ENCODE results near the gene ALDOA. TPM values are rescaled to one million over a fixed set of nuclear protein-coding genes. Genes with fewer than 3 reads are reported as not detected.

Gene ALDOA
- total RNA-seq, 1 donor from 2014 or later = 2,037 TPM

DNA sequence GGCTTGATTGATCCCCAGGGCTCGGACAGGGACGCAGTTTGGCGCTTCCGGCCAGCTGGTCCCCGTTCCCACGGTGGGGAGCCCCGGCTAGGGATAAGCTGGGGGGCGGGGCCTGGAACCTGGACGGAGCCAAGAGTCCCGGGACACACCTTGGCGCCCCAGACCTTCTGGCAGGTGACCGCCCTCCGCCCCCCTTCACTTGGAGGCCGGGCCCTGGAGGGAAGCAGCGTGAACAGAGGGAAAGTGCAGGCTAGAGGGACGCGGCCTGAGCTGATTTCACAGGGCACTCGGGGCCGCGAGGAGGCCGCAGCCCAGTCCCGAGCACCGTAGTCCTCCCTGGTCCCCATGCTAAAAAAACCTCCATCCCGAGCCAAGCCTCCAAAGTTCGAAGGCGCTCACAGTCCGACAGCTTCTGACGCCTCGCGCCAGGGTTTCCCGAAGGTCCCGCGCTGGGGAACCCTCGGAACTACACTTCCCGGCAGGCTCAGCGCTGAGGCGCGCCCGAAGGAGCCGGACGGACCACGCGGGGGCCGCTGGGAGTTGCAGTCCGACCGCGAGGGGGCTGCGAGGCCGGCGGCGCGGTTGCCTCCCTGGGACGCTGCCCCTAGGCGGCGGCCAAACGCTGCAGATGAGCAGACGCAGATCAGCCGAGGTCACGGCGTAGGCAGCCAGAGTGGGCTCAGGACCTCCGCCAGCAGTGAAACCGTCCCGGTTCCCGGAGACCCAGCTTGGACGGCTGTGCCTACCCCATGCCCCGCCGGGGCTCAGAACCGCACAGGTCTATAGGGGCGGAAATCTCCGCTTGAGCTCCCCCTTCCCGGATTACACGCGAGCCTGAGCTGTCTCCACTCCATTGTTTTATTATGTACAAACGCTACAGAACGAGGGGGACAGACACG lies 26.2 kb downstream of the ALDOA start, which contains the start of gene TBX6:
TBX6 (minus strand) TSS at position 451 of the 899 bp plus-strand sequence. CDS start 731 bp downstream, outside the sequence.
- DNase-seq (ENCODE audit: low spot score) = peak; percentile 92
- peaks cover 32% of the 10 kb centered on the region for H3K36me3 Mint-ChIP-seq (ENCODE audit: low read depth)
- no peaks in the 10 kb centered on the region for H3K27me3 Mint-ChIP-seq (ENCODE audit: low read depth)
- peaks cover 37% of the 10 kb centered on the region for H3K4me1 Mint-ChIP-seq (ENCODE audit: low read depth)
- H3K9me3 Mint-ChIP-seq = peaks cover 3% of the 10 kb centered on the region
- H3K27ac Mint-ChIP-seq = peak within 1 kb of the TSS; percentile 97
- intact Hi-C loops (cut with micrococcal nuclease) = loop anchor here (1.0 to 10.0 kb wide), 4 partner anchors 17 to 567 kb away; partner anchors contain the start of genes ALDOA, FBRS, PPP4C and ZNF771
- peak within 1 kb of the TSS; percentile 88 for H3K4me3 Mint-ChIP-seq (ENCODE audit: low read depth)

DNA sequence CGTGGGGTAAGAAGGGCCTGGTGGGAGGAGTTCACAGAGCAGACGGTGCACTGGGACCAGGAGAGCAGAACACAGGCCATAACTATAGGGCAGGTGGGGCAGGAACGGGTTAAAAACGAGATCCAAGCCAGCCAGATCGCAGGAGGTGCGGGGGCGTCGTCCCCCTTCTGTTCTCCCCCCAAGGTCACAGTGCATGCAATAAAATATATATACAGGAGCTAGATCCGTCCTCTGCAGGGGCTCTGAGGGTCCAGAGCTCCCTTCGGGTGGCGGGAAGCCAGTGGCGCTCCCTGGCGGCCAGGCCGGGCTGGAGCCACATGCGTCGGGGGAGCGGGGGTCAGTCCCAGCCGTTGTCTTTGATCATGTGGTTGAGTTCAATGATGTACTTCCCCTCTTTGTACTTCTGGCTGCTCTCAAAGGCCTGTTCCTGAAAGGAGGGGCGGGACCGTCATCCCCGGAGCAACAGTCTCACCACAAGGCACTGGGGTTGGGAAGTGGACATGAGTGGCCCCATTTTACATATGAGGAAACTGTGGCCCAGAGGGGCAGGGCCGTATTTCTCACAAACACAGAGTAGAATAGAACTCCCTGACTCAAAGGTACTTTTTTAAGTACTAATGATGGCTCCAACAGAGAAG lies 26.9 kb downstream of the ALDOA start:
- no peaks in the 10 kb centered on the region for H3K27me3 Mint-ChIP-seq (ENCODE audit: low read depth)
- peak overlapping the region; percentile 88 for H3K4me3 Mint-ChIP-seq (ENCODE audit: low read depth)
- DNase-seq (ENCODE audit: low spot score) = peak; percentile 73
- H3K9me3 Mint-ChIP-seq = peaks cover 11% of the 10 kb centered on the region
- H3K27ac Mint-ChIP-seq = peak overlapping the region; percentile 97
- H3K4me1 Mint-ChIP-seq (ENCODE audit: low read depth) = peaks cover 37% of the 10 kb centered on the region
- peaks cover 34% of the 10 kb centered on the region for H3K36me3 Mint-ChIP-seq (ENCODE audit: low read depth)
- intact Hi-C loops (cut with micrococcal nuclease) = loop anchor here (1.0 to 10.0 kb wide), 4 partner anchors 18 to 566 kb away; partner anchors contain the start of genes ALDOA, FBRS, PPP4C and ZNF771

DNA sequence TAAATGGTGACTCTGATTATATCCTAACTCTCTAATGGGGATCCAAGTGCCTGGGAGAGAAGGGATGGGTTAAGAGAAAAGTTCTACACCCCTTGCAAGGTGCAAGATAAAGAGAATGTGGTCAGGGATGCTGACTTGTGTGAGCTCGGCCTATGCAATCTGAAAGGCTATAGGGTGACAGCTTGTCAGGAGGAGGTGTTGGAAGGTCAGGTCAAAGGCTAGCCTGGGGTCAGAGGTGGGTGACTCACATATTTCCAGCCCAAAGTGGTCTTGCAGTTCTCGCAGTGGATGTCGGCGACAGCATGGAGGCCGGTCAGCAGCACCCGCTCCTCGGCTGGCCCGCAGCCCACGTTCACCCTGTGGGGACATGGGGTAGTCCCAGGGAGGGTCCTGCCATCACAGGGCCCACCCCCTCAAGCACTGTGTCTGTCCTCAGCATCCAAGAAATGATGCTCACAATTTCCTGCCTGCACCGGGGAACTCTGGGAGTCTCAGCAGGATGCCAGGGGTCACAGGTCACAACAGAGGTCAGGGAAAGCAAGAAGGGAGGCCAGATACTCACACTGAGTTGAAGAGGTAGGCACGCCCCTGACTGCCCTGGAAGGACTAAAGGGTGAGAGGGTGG lies 29.1 kb downstream of the ALDOA start:
- H3K4me3 Mint-ChIP-seq (ENCODE audit: low read depth) = peak overlapping the region; percentile 84
- peaks cover 41% of the 10 kb centered on the region for H3K36me3 Mint-ChIP-seq (ENCODE audit: low read depth)
- no peak for DNase-seq (ENCODE audit: low spot score)
- H3K4me1 Mint-ChIP-seq (ENCODE audit: low read depth) = peaks cover 34% of the 10 kb centered on the region
- H3K27ac Mint-ChIP-seq = peak overlapping the region; percentile 71
- H3K9me3 Mint-ChIP-seq = peaks cover 24% of the 10 kb centered on the region
- H3K27me3 Mint-ChIP-seq (ENCODE audit: low read depth) = no peaks in the 10 kb centered on the region
- intact Hi-C loops (cut with micrococcal nuclease) = loop anchor here (10.0 kb wide), 1 partner anchor 310 kb away; the partner anchor contains the start of gene ZNF771

GRCh38 chr16:30095166-30096078 lies 29.9 kb downstream of the ALDOA start:
- Mint-ChIP-seq H3K9me3 (peaks cover 24% of the 10 kb centered on the region), H3K4me3 (ENCODE audit: low read depth) (peak overlapping the region; percentile 84), H3K27ac (peak overlapping the region; percentile 86), H3K4me1 (ENCODE audit: low read depth) (peaks cover 27% of the 10 kb centered on the region), H3K27me3 (ENCODE audit: low read depth) (no peaks in the 10 kb centered on the region), H3K36me3 (ENCODE audit: low read depth) (peaks cover 41% of the 10 kb centered on the region)
- no peak for DNase-seq (ENCODE audit: low spot score)
- intact Hi-C loops (cut with micrococcal nuclease) = loop anchor here (1.0 to 10.0 kb wide), 2 partner anchors 20 to 309 kb away; partner anchors contain the start of genes PPP4C and ZNF771

- intact Hi-C loops (cut with micrococcal nuclease) = loop anchor here (1.0 to 10.0 kb wide), 2 partner anchors 21 to 309 kb away; partner anchors contain the start of genes PPP4C and ZNF771
- Mint-ChIP-seq H3K27me3 (ENCODE audit: low read depth) (no peaks in the 10 kb centered on the region), H3K4me1 (ENCODE audit: low read depth) (peaks cover 24% of the 10 kb centered on the region), H3K36me3 (ENCODE audit: low read depth) (peaks cover 41% of the 10 kb centered on the region), H3K9me3 (peaks cover 24% of the 10 kb centered on the region), H3K4me3 (ENCODE audit: low read depth) (peak within 1 kb of the TSS; percentile 84), H3K27ac (peak within 1 kb of the TSS; percentile 86)
- peak; percentile 88 for DNase-seq (ENCODE audit: low spot score)
Observed at GRCh38 chr16:30096105-30096861, 30.7 kb downstream of the ALDOA start, which contains the start of gene YPEL3. YPEL3 (minus strand) TSS chr16:30096213; CDS start chr16:30095482, 731 bp downstream.

DNA sequence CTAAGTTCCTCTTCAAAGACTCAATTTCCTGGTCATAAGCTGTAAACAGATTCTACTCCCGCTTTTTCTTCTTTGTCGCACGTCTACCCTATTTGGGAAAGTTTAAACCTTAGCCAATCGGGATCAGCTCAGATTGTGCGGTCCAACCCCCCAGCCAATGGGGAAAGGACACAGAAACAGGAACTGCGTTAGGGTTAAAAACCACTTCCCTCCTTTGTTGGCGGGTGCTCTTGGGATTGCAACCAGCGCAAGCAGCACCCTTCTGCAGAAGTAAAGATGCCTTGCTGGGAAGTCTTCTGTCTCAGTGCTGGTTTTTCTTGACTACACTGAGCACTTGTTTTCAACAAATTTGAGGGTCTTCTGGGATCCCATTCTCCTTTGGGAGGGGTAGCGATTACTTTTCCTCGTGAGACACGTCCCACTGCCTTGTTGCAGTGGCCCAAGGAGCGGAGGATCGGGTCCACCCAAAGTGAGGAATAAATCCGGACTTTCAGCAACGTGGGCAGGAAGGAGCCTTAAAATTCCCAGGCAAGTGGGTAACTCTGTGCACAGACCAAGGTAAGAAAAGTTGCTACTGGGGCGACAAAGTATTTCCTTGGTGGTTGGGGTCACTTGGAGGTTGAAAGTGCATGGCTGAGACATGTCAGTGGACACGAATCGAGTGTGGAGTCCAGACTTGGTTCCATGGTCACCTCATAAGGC lies 31.5 kb downstream of the ALDOA start:
- Mint-ChIP-seq H3K4me3 (ENCODE audit: low read depth) (peak overlapping the region; percentile 65), H3K27ac (peak overlapping the region; percentile 85), H3K4me1 (ENCODE audit: low read depth) (peaks cover 21% of the 10 kb centered on the region), H3K36me3 (ENCODE audit: low read depth) (peaks cover 41% of the 10 kb centered on the region), H3K27me3 (ENCODE audit: low read depth) (no peaks in the 10 kb centered on the region), H3K9me3 (peaks cover 24% of the 10 kb centered on the region)
- intact Hi-C loops (cut with micrococcal nuclease) = loop anchor here (1.0 to 10.0 kb wide), 2 partner anchors 22 to 308 kb away; partner anchors contain the start of genes PPP4C and ZNF771
- DNase-seq (ENCODE audit: low spot score) = no peak

DNA sequence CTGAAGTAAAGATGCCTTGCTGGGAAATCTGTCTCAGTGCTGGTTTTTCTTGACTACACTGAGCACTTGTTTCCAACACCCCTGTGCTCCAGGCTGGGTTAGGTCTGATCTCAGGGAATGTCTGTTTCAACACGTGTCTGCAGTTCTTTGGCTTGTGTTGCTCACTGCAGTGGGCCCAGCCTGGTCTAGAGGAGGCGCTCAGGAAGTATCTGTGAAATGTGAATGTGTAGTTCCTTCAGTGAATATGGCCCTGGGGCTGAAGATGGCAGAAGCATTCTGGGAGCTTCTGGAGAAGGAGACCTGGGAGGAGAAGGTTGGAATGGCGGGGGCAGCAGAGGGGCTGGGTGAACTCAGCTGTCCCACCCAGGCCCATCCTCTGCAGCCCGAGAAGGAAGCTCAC lies 38.5 kb downstream of the ALDOA start:
- Mint-ChIP-seq H3K4me3 (ENCODE audit: low read depth) (no peak overlapping the region), H3K9me3 (no peaks in the 10 kb centered on the region), H3K27me3 (ENCODE audit: low read depth) (no peaks in the 10 kb centered on the region), H3K27ac (no peak overlapping the region), H3K36me3 (ENCODE audit: low read depth) (peaks cover 27% of the 10 kb centered on the region), H3K4me1 (ENCODE audit: low read depth) (no peaks in the 10 kb centered on the region)
- DNase-seq (ENCODE audit: low spot score) = no peak
- intact Hi-C loops (cut with micrococcal nuclease) = no loop called here

GRCh38 chr16:30104492-30104891 lies 38.9 kb downstream of the ALDOA start:
- Mint-ChIP-seq H3K9me3 (no peaks in the 10 kb centered on the region), H3K36me3 (ENCODE audit: low read depth) (peaks cover 27% of the 10 kb centered on the region), H3K27ac (no peak overlapping the region), H3K27me3 (ENCODE audit: low read depth) (no peaks in the 10 kb centered on the region), H3K4me3 (ENCODE audit: low read depth) (no peak overlapping the region), H3K4me1 (ENCODE audit: low read depth) (no peaks in the 10 kb centered on the region)
- intact Hi-C loops (cut with micrococcal nuclease) = no loop called here
- no peak for DNase-seq (ENCODE audit: low spot score)

- no peak overlapping the region for H3K27ac Mint-ChIP-seq
- H3K36me3 Mint-ChIP-seq (ENCODE audit: low read depth) = peaks cover 42% of the 10 kb centered on the region
- H3K9me3 Mint-ChIP-seq = no peaks in the 10 kb centered on the region
- no peaks in the 10 kb centered on the region for H3K27me3 Mint-ChIP-seq (ENCODE audit: low read depth)
- no peaks in the 10 kb centered on the region for H3K4me1 Mint-ChIP-seq (ENCODE audit: low read depth)
- intact Hi-C loops (cut with micrococcal nuclease) = no loop called here
- DNase-seq (ENCODE audit: low spot score) = no peak
- no peak overlapping the region for H3K4me3 Mint-ChIP-seq (ENCODE audit: low read depth)
Observed at GRCh38 chr16:30108059-30108850, 42.7 kb downstream of the ALDOA start.

GRCh38 chr16:30110661-30111060 lies 45.1 kb downstream of the ALDOA start:
- Mint-ChIP-seq H3K36me3 (ENCODE audit: low read depth) (peaks cover 32% of the 10 kb centered on the region), H3K9me3 (no peaks in the 10 kb centered on the region), H3K27me3 (ENCODE audit: low read depth) (no peaks in the 10 kb centered on the region), H3K4me1 (ENCODE audit: low read depth) (no peaks in the 10 kb centered on the region), H3K27ac (no peak overlapping the region), H3K4me3 (ENCODE audit: low read depth) (no peak overlapping the region)
- no peak for DNase-seq (ENCODE audit: low spot score)
- intact Hi-C loops (cut with micrococcal nuclease) = no loop called here
